Activated CD8-positive, alpha-beta T cell treated with anti-CD3 and anti-CD28 coated beads, Interleukin-2, amount 10 ng/mL, durations not matched to agents 7 days and 5 days (primary cell): ENCODE measurements around the gene PALM. TPM values are rescaled to one million over a fixed set of nuclear protein-coding genes. Genes with fewer than 3 reads are reported as not detected.

ENCODE experiments used
- ATAC-seq: fragments of 150-1000 bp; cut with Tn5 transposase; one replicate; pipeline ENCODE4 v1.10.0; 2021; ENCODE audit warnings: moderate library complexity
- CTCF ChIA-PET: fragments of 350-600 bp; sonication (Branson Sonifier 250); formaldehyde crosslinking; loops from one replicate; lab custom pipeline; 2021; ENCODE audit warnings: antibody characterized with exemption; lab: Charles Lee
- POLR2A ChIA-PET: fragments of 350-600 bp; sonication (Branson Sonifier 250); formaldehyde crosslinking; loops from one replicate; lab custom pipeline; 2021; ENCODE audit warnings: antibody characterized with exemption; lab: Charles Lee
- DNase-seq: peaks from one replicate; pipeline ENCODE4 v3.0.0-alpha.2; 2020
- H3K27ac Mint-ChIP-seq: one replicate; pipeline ENCODE4 v1.8.0; 2021; ENCODE audit warnings: mild to moderate bottlenecking, mixed read lengths
- H3K27me3 Mint-ChIP-seq: one replicate; pipeline ENCODE4 v1.8.0; 2021; ENCODE audit warnings: low read depth, mixed read lengths
- H3K36me3 Mint-ChIP-seq: one replicate; pipeline ENCODE4 v1.8.0; 2021; ENCODE audit warnings: low read depth, mixed read lengths
- H3K4me1 Mint-ChIP-seq: one replicate; pipeline ENCODE4 v1.8.0; 2021; ENCODE audit warnings: low read depth, mixed read lengths
- H3K4me3 Mint-ChIP-seq: one replicate; pipeline ENCODE4 v1.8.0; 2021; ENCODE audit warnings: mild to moderate bottlenecking, mixed read lengths
- H3K9me3 Mint-ChIP-seq: one replicate; pipeline ENCODE4 v1.8.0; 2022; ENCODE audit warnings: mixed read lengths; ENCODE audit not compliant: insufficient read depth
- total RNA-seq, 2 experiments: library from RNA; stranded (reverse); gene quantifications; one replicate each; pipeline ENCODE4 v1.2.3, GENCODE V29; 2021

Gene PALM
- total RNA-seq, 2 experiments from 2014 or later, result not detected

GRCh38 chr19:718251-718951, 9.7 kb downstream of the PALM start:
- ChIA-PET POLR2A (interaction anchor here (0.7 kb wide), 1 partner anchor 21 kb away, joined by 4 read pairs; no protein-coding TSS in a partner anchor), CTCF (no interaction called here)
- Mint-ChIP-seq H3K27ac (no peak overlapping the region), H3K36me3 (no peaks in the 10 kb centered on the region), H3K9me3 (peaks cover 4% of the 10 kb centered on the region), H3K27me3 (peaks cover 9% of the 10 kb centered on the region), H3K4me1 (no peaks in the 10 kb centered on the region), H3K4me3 (no peak overlapping the region)
- ATAC-seq (no peak), DNase-seq (no peak)

DNA sequence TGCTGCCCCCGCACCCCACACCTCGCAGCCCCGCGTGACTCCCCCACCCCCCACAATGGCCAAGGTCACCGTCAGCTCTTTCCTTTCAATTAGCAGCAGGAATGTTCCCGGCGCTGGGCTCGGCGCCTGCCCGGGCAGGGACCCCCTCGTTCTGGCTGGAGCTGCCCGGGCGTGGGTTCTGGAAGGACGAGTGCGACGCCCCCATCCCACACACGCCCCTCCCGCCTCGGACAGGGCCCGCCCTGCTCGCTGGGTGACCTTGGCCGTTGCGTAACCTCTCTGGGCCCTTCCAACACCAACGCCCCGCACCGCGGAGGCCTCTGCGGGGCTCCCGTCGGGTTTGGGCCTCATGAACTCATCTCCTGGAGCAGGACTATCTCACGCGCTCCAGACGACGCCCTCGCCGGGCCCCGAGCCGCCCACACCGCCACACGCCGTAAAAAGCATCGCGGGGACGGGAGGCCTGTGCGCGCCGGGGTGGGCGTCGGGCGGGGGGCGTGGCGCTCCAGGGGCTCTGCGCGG, 10.3 kb downstream of the PALM start:
- CTCF ChIA-PET, result no interaction called here
- POLR2A ChIA-PET, result interaction anchor here (0.7 kb wide), 1 partner anchor 20 kb away, joined by 4 read pairs; no protein-coding TSS in a partner anchor
- H3K4me3 Mint-ChIP-seq, result no peak overlapping the region
- no peaks in the 10 kb centered on the region for H3K4me1 Mint-ChIP-seq
- ATAC-seq (no peak), DNase-seq (no peak)
- H3K9me3 Mint-ChIP-seq, result peaks cover 4% of the 10 kb centered on the region
- H3K36me3 Mint-ChIP-seq, result no peaks in the 10 kb centered on the region
- no peak overlapping the region for H3K27ac Mint-ChIP-seq
- peaks cover 9% of the 10 kb centered on the region for H3K27me3 Mint-ChIP-seq

DNA sequence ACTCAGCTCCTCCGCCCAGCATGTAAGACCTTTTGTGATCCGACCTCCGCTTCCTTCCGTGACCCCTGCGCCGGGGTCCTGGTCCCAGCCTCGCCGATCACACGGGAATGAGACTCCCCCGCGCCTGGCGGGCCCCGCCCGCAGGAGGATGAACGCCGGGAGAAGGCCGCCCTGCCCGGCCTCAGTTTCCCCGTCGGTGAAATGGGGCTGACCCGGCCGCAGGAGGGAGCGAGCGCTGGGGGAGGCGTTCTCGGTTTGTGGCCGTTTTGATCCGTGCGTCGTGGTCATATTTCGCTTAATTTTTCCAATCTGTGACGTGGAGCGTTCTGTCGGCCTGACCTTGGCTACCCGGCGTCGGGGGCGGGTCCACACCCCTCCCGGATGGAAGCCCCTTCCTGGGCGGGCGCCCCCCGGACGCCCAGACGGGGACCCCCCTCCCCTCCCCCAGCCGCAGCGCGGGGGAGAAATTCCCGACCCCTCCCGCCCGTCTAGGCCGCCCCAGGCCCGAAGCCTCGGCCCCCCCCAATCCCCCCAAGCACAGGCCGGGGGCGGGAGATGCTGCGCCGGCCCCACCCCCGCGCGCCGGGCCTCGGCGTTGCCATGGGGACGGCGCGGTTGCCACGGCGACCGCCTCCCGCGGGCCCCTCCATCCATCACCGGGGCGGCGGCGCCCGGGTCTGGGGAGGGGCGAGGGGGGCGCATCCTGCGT, 11.1 kb downstream of the PALM start:
- ChIA-PET CTCF (no interaction called here), POLR2A (no interaction called here)
- no peak overlapping the region for H3K4me3 Mint-ChIP-seq
- H3K27me3 Mint-ChIP-seq, result peaks cover 9% of the 10 kb centered on the region
- no peaks in the 10 kb centered on the region for H3K36me3 Mint-ChIP-seq
- no peaks in the 10 kb centered on the region for H3K4me1 Mint-ChIP-seq
- no peak for DNase-seq
- no peak overlapping the region for H3K27ac Mint-ChIP-seq
- peaks cover 4% of the 10 kb centered on the region for H3K9me3 Mint-ChIP-seq
- no peak for ATAC-seq

DNA sequence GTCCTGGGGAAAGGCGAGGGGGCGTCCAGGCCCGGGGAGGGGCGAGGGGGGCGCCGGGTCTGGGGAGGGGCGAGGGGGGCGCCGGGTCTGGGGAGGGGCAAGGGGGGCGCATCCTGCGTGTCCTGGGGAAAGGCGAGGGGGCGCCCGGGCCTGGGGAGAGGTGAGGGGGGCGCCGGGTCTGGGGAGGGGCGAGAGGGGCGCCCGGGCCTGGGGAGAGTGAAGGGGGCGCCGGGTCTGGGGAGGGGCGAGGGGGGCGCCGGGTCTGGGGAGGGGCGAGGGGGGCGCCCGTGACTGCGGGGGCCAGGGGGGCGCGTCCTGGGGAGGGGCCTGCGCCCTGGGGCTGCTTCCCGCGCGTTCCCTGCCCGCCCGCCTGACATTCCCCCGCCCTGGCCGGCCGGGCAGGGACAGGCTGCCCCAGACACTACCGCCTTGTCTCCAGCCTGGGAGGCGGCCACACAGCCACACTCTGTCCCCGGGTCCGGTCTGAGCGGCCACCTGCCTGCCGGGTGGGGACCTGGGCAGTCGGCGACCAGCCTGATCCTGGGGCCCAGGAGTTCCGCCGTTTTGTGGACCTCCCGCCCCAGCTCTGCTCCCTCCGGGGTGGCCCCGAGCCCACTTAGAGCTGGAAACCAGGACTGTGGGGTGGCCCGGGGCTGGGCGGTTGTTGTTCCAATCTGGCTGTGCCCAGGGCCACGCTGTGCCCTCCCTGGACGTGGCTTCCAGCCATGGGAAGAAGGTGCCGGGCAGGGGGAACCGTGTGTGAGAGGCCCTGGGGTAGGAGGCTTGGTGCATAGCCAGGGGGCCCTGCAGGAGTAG, 11.8 kb downstream of the PALM start:
- POLR2A ChIA-PET, result no interaction called here
- Mint-ChIP-seq H3K9me3 (peaks cover 2% of the 10 kb centered on the region), H3K4me1 (no peaks in the 10 kb centered on the region), H3K27me3 (peaks cover 9% of the 10 kb centered on the region), H3K36me3 (no peaks in the 10 kb centered on the region), H3K4me3 (no peak overlapping the region), H3K27ac (no peak overlapping the region)
- DNase-seq (no peak), ATAC-seq (no peak)
- CTCF ChIA-PET, result no interaction called here

- Mint-ChIP-seq H3K27me3 (peaks cover 9% of the 10 kb centered on the region), H3K36me3 (no peaks in the 10 kb centered on the region), H3K4me1 (no peaks in the 10 kb centered on the region), H3K27ac (no peak overlapping the region), H3K9me3 (no peaks in the 10 kb centered on the region), H3K4me3 (no peak overlapping the region)
- CTCF ChIA-PET, result interaction anchor here (0.7 kb wide), 1 partner anchor 11 kb away, joined by 3 read pairs; no protein-coding TSS in a partner anchor
- ATAC-seq (no peak), DNase-seq (no peak)
- POLR2A ChIA-PET, result no interaction called here
These were observed 13.9 kb downstream of the PALM start for GRCh38 chr19:722553-723101.

- no peak overlapping the region for H3K27ac Mint-ChIP-seq
- no peaks in the 10 kb centered on the region for H3K4me1 Mint-ChIP-seq
- ATAC-seq (no peak), DNase-seq (no peak)
- ChIA-PET CTCF (interaction anchor here (0.7 kb wide), 1 partner anchor 11 kb away, joined by 3 read pairs; no protein-coding TSS in a partner anchor), POLR2A (no interaction called here)
- no peak overlapping the region for H3K4me3 Mint-ChIP-seq
- H3K27me3 Mint-ChIP-seq, result peaks cover 5% of the 10 kb centered on the region
- H3K9me3 Mint-ChIP-seq, result no peaks in the 10 kb centered on the region
- H3K36me3 Mint-ChIP-seq, result no peaks in the 10 kb centered on the region
These were observed 14.5 kb downstream of the PALM start for GRCh38 chr19:723247-723646.

- CTCF ChIA-PET, result interaction anchor here (0.7 kb wide), 1 partner anchor 10 kb away, joined by 3 read pairs; no protein-coding TSS in a partner anchor
- ATAC-seq (no peak), DNase-seq (no peak)
- H3K36me3 Mint-ChIP-seq, result no peaks in the 10 kb centered on the region
- POLR2A ChIA-PET, result no interaction called here
- H3K27ac Mint-ChIP-seq, result no peak overlapping the region
- no peaks in the 10 kb centered on the region for H3K4me1 Mint-ChIP-seq
- H3K27me3 Mint-ChIP-seq, result peaks cover 3% of the 10 kb centered on the region
- H3K9me3 Mint-ChIP-seq, result no peaks in the 10 kb centered on the region
- H3K4me3 Mint-ChIP-seq, result no peak overlapping the region
These were observed 15.0 kb downstream of the PALM start for GRCh38 chr19:723714-724113.

DNA sequence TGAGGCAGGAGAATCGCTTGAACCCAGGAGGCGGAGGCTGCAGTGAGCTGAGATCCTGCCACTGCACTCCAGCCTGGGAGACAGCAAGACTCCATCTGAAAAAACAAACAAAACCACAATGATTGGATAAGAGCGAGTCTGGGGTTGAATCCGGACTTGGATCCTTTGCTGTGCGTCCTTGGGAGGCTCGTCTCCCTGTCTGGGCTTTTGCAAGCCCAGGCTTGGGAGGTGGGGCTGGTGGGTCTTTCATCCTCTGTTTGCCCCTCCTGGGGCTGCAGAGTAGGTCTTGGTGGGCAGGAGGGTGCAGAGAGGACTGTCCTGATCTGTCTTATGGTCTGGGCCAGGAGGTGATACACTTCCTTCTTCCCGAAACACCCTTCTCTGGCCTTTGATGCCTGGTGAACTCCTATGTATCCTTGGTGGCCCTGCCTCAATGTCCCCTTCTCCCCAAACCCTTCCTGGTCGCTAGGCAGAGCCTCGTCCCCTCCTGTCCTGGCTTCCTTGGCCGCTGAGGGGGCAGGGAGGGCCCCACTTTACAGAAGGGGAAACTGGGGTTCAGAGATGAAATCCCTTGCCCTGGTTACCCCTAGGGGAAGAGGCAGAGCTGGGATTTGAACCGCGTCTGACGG, 16.8 kb downstream of the PALM start:
- DNase-seq (no peak), ATAC-seq (no peak)
- no peaks in the 10 kb centered on the region for H3K36me3 Mint-ChIP-seq
- no peaks in the 10 kb centered on the region for H3K4me1 Mint-ChIP-seq
- peaks cover 2% of the 10 kb centered on the region for H3K27me3 Mint-ChIP-seq
- no peak overlapping the region for H3K27ac Mint-ChIP-seq
- H3K9me3 Mint-ChIP-seq, result no peaks in the 10 kb centered on the region
- CTCF ChIA-PET, result no interaction called here
- POLR2A ChIA-PET, result no interaction called here
- H3K4me3 Mint-ChIP-seq, result no peak overlapping the region

DNA sequence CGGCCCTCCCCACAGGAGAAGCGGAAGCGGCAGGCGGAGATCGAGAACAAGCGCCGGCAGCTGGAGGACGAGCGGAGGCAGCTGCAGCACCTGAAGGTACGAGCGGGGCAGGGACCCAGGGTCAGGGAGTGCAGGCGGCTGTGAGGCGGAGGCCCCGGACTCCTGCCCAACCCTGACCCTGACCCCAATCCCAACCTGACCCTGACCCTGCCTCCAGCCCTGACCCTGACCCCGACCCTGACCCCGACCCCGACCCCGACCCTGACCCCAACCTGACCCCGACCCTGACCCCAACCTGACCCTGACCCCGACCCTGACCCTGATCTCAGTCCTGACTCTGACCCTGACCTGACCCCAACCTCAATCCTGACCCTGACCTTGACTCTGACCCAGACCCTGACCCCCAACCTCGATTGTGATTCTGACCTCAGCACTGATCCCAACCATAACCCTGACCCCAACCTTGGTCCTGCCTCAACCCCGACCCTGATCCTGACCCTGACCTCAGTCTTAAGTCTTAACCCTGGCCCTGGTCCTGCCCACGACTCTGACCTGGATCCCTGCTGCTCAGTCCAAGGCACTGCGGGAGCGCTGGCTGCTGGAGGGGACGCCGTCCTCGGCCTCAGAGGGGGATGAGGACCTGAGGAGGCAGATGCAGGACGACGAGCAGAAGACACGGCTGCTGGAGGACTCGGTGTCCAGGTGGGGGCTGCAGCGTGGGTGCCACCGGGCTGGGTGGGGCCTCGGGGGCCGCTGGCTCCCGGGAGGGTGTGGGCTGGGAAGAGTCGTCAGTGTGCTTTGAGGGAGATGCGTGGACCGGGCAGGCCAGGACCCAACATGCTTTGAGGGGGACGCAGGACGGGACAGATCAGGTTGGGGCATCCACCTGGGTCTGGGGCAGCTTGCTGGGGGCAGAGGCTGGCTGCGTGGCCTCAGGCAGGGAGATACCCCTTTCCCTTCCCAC, 18.5 kb downstream of the PALM start:
- Mint-ChIP-seq H3K9me3 (no peaks in the 10 kb centered on the region), H3K36me3 (no peaks in the 10 kb centered on the region), H3K4me1 (peaks cover 3% of the 10 kb centered on the region), H3K27me3 (no peaks in the 10 kb centered on the region), H3K4me3 (no peak overlapping the region), H3K27ac (no peak overlapping the region)
- DNase-seq, result no peak
- ATAC-seq, result no peak
- ChIA-PET POLR2A (no interaction called here), CTCF (no interaction called here)

DNA sequence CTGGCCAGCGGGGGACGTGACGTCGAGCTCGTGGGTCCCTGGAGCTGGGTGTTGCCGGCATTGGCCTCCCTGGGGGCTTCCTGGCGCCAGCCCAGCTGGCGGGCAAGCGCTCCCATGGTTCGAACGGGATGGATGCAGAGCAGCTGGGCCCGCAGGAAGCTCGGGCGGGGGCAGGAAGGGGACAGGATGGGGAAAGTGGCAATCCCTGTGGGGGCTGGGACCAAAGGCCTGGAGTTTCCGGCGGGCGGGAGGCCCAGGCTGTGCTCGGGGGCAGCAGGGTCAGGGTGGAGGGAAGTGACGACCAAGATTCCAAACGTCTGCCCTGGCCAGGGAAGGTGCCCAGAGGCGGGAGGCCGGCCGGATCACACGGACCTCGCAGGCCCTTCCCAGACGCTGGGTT, 19.3 kb downstream of the PALM start:
- no peak for ATAC-seq
- H3K4me3 Mint-ChIP-seq, result no peak overlapping the region

More for the DNA sequence above, 19.3 kb downstream of the PALM start:
- Mint-ChIP-seq H3K4me1 (peaks cover 7% of the 10 kb centered on the region), H3K27ac (no peak overlapping the region), H3K27me3 (no peaks in the 10 kb centered on the region), H3K9me3 (no peaks in the 10 kb centered on the region), H3K36me3 (no peaks in the 10 kb centered on the region)
- DNase-seq, result no peak
- ChIA-PET CTCF (no interaction called here), POLR2A (no interaction called here)
